Transverse colon (tissue), 4 donors: ENCODE measurements around the gene SUPT5H. TPM values are rescaled to one million over a fixed set of nuclear protein-coding genes. Genes with fewer than 3 reads are reported as not detected.

Experiments used
- DNase-seq: peaks from one replicate; pipeline ENCODE4 v3.0.0-alpha.2; 2019
- H3K27ac ChIP-seq, 4 donors: fragments of 200-600 bp; sonication (generic); 2 replicates each; pipeline ENCODE4 v1.5.1; 2016 to 2018; ENCODE audit warnings: inconsistent platforms in 4 of 4
- H3K27me3 ChIP-seq: fragments of 200-600 bp; sonication (generic); 2 replicates; pipeline ENCODE4 v1.5.1; 2017; ENCODE audit warnings: inconsistent platforms
- H3K36me3 ChIP-seq, 4 donors: fragments of 200-600 bp; sonication (generic); 2 replicates each; pipeline ENCODE4 v1.5.1; 2017 to 2019; ENCODE audit warnings: inconsistent platforms in 4 of 4
- H3K4me1 ChIP-seq, 4 donors: fragments of 200-600 bp; sonication (generic); 2 replicates each; pipeline ENCODE4 v1.5.1; 2017 to 2020; ENCODE audit warnings: inconsistent platforms in 4 of 4
- H3K4me3 ChIP-seq, 4 donors: fragments of 200-600 bp; sonication (generic); 1 replicate in 1 of 4; 2 replicates in 3 of 4; pipeline versions ENCODE4 v1.5.1 to v1.6.1; 2017 to 2019; ENCODE audit warnings: inconsistent platforms in 4 of 4
- H3K9me3 ChIP-seq, 2 donors: fragments of 200-600 bp; sonication (generic); 2 replicates each; pipeline ENCODE4 v1.5.1; 2017 to 2019; ENCODE audit warnings: inconsistent platforms in 2 of 2
- CTCF ChIP-seq, 5 experiments: fragments of 200-600 bp in 3 of 5; fragments of 450-650 bp in 2 of 5; sonication (generic) in 3 of 5; IDR thresholded peaks; 1 replicate in 2 of 5; 2 replicates in 3 of 5; pipeline ENCODE4 v1.5.1; 2016 to 2017; ENCODE audit warnings: antibody characterized with exemption in 5 of 5, inconsistent platforms in 3 of 5, mild to moderate bottlenecking in 2 of 5, moderate library complexity in 1 of 5
- EP300 ChIP-seq: sonication (generic); formaldehyde crosslinking; IDR thresholded peaks from one replicate; pipeline ENCODE4 v1.6.1; 2017; ENCODE audit warnings: antibody characterized with exemption, low read depth
- POLR2A ChIP-seq: fragments of 450-650 bp; IDR thresholded peaks from one replicate; pipeline ENCODE4 v1.6.1; 2016; ENCODE audit warnings: antibody characterized with exemption, mild to moderate bottlenecking, moderate library complexity
- POLR2AphosphoS5 ChIP-seq, 3 donors: sonication (generic); formaldehyde crosslinking; IDR thresholded peaks; one replicate each; pipeline ENCODE4 v1.6.1; 2016; ENCODE audit warnings: antibody characterized with exemption in 3 of 3
- WGBS, 2 donors: methylation state at CpG; one replicate each; pipeline ENCODE4 v1.1.5; 2018; ENCODE audit warnings: low coverage in 1 of 2; 5-methylcytosine and 5-hydroxymethylcytosine counted together
- in situ Hi-C, 4 donors: fragments of 200-750 bp; cut with MboI; loops; one replicate each; pipeline versions ENCODE4 v1.15.0 to v1.15.1; 2017; ENCODE audit warnings: low sequenced_read_pairs in 3 of 4, low pct_ligation_motif_present in 1 of 4, low pct_unique_long_range_greater_than_20kb in 1 of 4
- intact Hi-C: fragments of 100-400 bp; cut with DNase I; formaldehyde crosslinking; loops from one replicate; pipeline ENCODE4 v1.15.1; 2023; ENCODE audit warnings: low total_unique reads
- total RNA-seq, 4 donors: library from RNA; depleted of rRNA; stranded (reverse); fragments of >200 nt; gene quantifications; one replicate each; pipeline ENCODE4 v1.1.0, GENCODE V29; 2016

The SUPT5H gene
- total RNA-seq, 4 donors from 2014 or later, result 97.1 to 161 (median 125) TPM

- no peak for TF ChIP-seq POLR2AphosphoS5 (IDR thresholded peaks at IDR 0.05)
- no peak for TF ChIP-seq POLR2A
- no peak for TF ChIP-seq EP300
- TF ChIP-seq CTCF (IDR thresholded peaks at IDR 0.05), result no peak
- peaks cover 0 to 3% (median 1%) of the 10 kb centered on the region in 4 donors for H3K36me3 ChIP-seq
- DNase-seq, result no peak
- H3K27ac ChIP-seq, result no peak overlapping the region
- WGBS, 2 donors, result 74 to 86% methylated on average over 2 to 6 of the region's 6 CpGs
- no peaks in the 10 kb centered on the region for H3K27me3 ChIP-seq
- in situ Hi-C loops (no loop called here), intact Hi-C loops (no loop called here)
- peaks cover 7 to 17% (median 16%) of the 10 kb centered on the region in 4 donors for H3K4me1 ChIP-seq
- H3K9me3 ChIP-seq, result no peaks in the 10 kb centered on the region
- no peak overlapping the region for H3K4me3 ChIP-seq
These were observed 37.8 kb downstream of the SUPT5H start for GRCh38 chr19:39483141-39483540.

- no peak for DNase-seq
- H3K4me1 ChIP-seq, result no peaks in the 10 kb centered on the region
- intact Hi-C loops, result no loop called here
- no peak overlapping the region for H3K27ac ChIP-seq
- no peak overlapping the region for H3K4me3 ChIP-seq
- in situ Hi-C loops, result no loop called here
- H3K9me3 ChIP-seq, result no peaks in the 10 kb centered on the region
- H3K27me3 ChIP-seq, result no peaks in the 10 kb centered on the region
- no peak for TF ChIP-seq POLR2AphosphoS5 (IDR thresholded peaks at IDR 0.05)
- TF ChIP-seq POLR2A, result no peak
- TF ChIP-seq CTCF (IDR thresholded peaks at IDR 0.05), result no peak
- peaks cover 0 to 34% (median 14%) of the 10 kb centered on the region in 4 donors for H3K36me3 ChIP-seq
- WGBS, 2 donors, result 86% methylated on average over 10 of the region's 10 CpGs; no CpG with 5 or more reads in 1 of the 2 donors
These were observed 44.4 kb downstream of the SUPT5H start for GRCh38 chr19:39489756-39490155.

GRCh38 chr19:39492225-39492624 lies 46.8 kb downstream of the SUPT5H start:
- no peak for DNase-seq
- in situ Hi-C loops, result no loop called here
- H3K9me3 ChIP-seq, result no peaks in the 10 kb centered on the region

GRCh38 chr19:39492788-39493187 lies 47.4 kb downstream of the SUPT5H start:
- H3K4me1 ChIP-seq, result peaks cover 2 to 5% (median 3%) of the 10 kb centered on the region in 4 donors
- H3K36me3 ChIP-seq, result peaks cover 0 to 34% (median 14%) of the 10 kb centered on the region in 4 donors
- no peak overlapping the region for H3K27ac ChIP-seq
- peaks cover 22% of the 10 kb centered on the region for H3K27me3 ChIP-seq
- WGBS, 2 donors, result 83 to 85% methylated on average over 2 to 3 of the region's 3 CpGs
- no peak for DNase-seq
- intact Hi-C loops (no loop called here), in situ Hi-C loops (no loop called here)
- no peak overlapping the region for H3K4me3 ChIP-seq
- TF ChIP-seq EP300, result no peak
- TF ChIP-seq CTCF (IDR thresholded peaks at IDR 0.05), result no peak
- no peak for TF ChIP-seq POLR2A
- TF ChIP-seq POLR2AphosphoS5 (IDR thresholded peaks at IDR 0.05), result no peak
- no peaks in the 10 kb centered on the region for H3K9me3 ChIP-seq

More at GRCh38 chr19:39492225-39492624, 46.8 kb downstream of the SUPT5H start:
- H3K27ac ChIP-seq, result no peak overlapping the region
- H3K27me3 ChIP-seq, result peaks cover 16% of the 10 kb centered on the region
- peaks cover 0 to 34% (median 14%) of the 10 kb centered on the region in 4 donors for H3K36me3 ChIP-seq
- no peaks in the 10 kb centered on the region for H3K4me1 ChIP-seq
- no peak overlapping the region for H3K4me3 ChIP-seq
- WGBS, 2 donors, result 94 to 100% methylated on average over 1 to 6 of the region's 6 CpGs
- intact Hi-C loops, result no loop called here
- no peak for TF ChIP-seq CTCF (IDR thresholded peaks at IDR 0.05)
- TF ChIP-seq EP300, result no peak
- no peak for TF ChIP-seq POLR2A
- no peak for TF ChIP-seq POLR2AphosphoS5 (IDR thresholded peaks at IDR 0.05)
